HG03571 (cell line): ENCODE data around the gene FJX1.

Experiments
- ATAC-seq: cut with Tn5 transposase; IDR thresholded peaks from one replicate; pipeline ENCODE4 v1.9.1; 2021; ENCODE audit not compliant: unreplicated experiment

The FJX1 gene

GRCh38 chr11:35617687-35618496, at the start of gene FJX1:
Gene FJX1 (plus strand): TSS chr11:35618460. CDS start chr11:35618637, 177 bp downstream.
- peak; percentile 30 for ATAC-seq

- ATAC-seq: no peak
Measured at GRCh38 chr11:35571696-35572095, 46.6 kb upstream of the FJX1 start.

GRCh38 chr11:35579557-35580396, 38.5 kb upstream of the FJX1 start:
- no peak for ATAC-seq

GRCh38 chr11:35580397-35580781, 37.9 kb upstream of the FJX1 start:
- no peak for ATAC-seq

- no peak for ATAC-seq
Measured at GRCh38 chr11:35582033-35582432, 36.2 kb upstream of the FJX1 start.

GRCh38 chr11:35583126-35583525, 35.1 kb upstream of the FJX1 start:
- ATAC-seq: no peak

GRCh38 chr11:35583843-35584242, 34.4 kb upstream of the FJX1 start:
- no peak for ATAC-seq

GRCh38 chr11:35584321-35584720, 33.9 kb upstream of the FJX1 start:
- ATAC-seq: no peak

- no peak for ATAC-seq
Measured at GRCh38 chr11:35585416-35585815, 32.8 kb upstream of the FJX1 start.

GRCh38 chr11:35586222-35586621, 32.0 kb upstream of the FJX1 start:
- ATAC-seq: no peak

GRCh38 chr11:35587972-35588371, 30.3 kb upstream of the FJX1 start:
- no peak for ATAC-seq

GRCh38 chr11:35588627-35589026, 29.6 kb upstream of the FJX1 start:
- no peak for ATAC-seq

GRCh38 chr11:35589281-35589680, 29.0 kb upstream of the FJX1 start:
- ATAC-seq: no peak

GRCh38 chr11:35590412-35590811, 27.8 kb upstream of the FJX1 start:
- ATAC-seq: no peak

GRCh38 chr11:35593143-35593542, 25.1 kb upstream of the FJX1 start:
- no peak for ATAC-seq

GRCh38 chr11:35594680-35595079, 23.6 kb upstream of the FJX1 start:
- ATAC-seq: no peak

GRCh38 chr11:35598254-35599125, 19.8 kb upstream of the FJX1 start:
- ATAC-seq: no peak

- no peak for ATAC-seq
Measured at GRCh38 chr11:35600331-35600838, 17.9 kb upstream of the FJX1 start.

- no peak for ATAC-seq
Measured at GRCh38 chr11:35602160-35602793, 16.0 kb upstream of the FJX1 start.

GRCh38 chr11:35602979-35603378, 15.3 kb upstream of the FJX1 start:
- no peak for ATAC-seq
